Measurements from ENCODE around the gene EID3.
"Not testable (repeated sequence)": the region's sequence is repeated elsewhere in the genome, so short reads cannot be mapped to it uniquely, and the experiment has no call there.

Gene EID3

GRCh38 chr12:104303538-104304151 is at the start of gene EID3:
Gene EID3, plus strand, starts transcription at chr12:104303739. Its CDS starts 196 bp downstream, at chr12:104303935.
- in situ Hi-C loops (cut with HindIII; ENCODE audit: low sequenced_read_pairs), result loop anchor here (25.0 kb wide), 1 partner anchor 91 kb away; the partner anchor contains the start of gene TXNRD1

GRCh38 chr12:104257913-104258472 is 45.5 kb upstream of the EID3 start:
- in situ Hi-C loops (cut with HindIII; ENCODE audit: low sequenced_read_pairs), result no loop called here

GRCh38 chr12:104258476-104259067 is 45.0 kb upstream of the EID3 start:
- in situ Hi-C loops (cut with HindIII; ENCODE audit: low sequenced_read_pairs), result no loop called here

- in situ Hi-C loops (cut with HindIII; ENCODE audit: low sequenced_read_pairs), result no loop called here
Measured at GRCh38 chr12:104263026-104263425, 40.5 kb upstream of the EID3 start.

GRCh38 chr12:104263580-104264358 is 39.8 kb upstream of the EID3 start:
- in situ Hi-C loops (cut with HindIII; ENCODE audit: low sequenced_read_pairs), result no loop called here

GRCh38 chr12:104265436-104265835 is 38.1 kb upstream of the EID3 start:
- in situ Hi-C loops (cut with HindIII; ENCODE audit: low sequenced_read_pairs), result not testable (repeated sequence)

- in situ Hi-C loops (cut with HindIII; ENCODE audit: low sequenced_read_pairs), result no loop called here
Measured at GRCh38 chr12:104272938-104273337, 30.6 kb upstream of the EID3 start.

- in situ Hi-C loops (cut with HindIII; ENCODE audit: low sequenced_read_pairs), result no loop called here
Measured at GRCh38 chr12:104273503-104273902, 30.0 kb upstream of the EID3 start.

GRCh38 chr12:104274811-104275210 is 28.7 kb upstream of the EID3 start:
- in situ Hi-C loops (cut with HindIII; ENCODE audit: low sequenced_read_pairs), result no loop called here

GRCh38 chr12:104275689-104276088 is 27.9 kb upstream of the EID3 start:
- in situ Hi-C loops (cut with HindIII; ENCODE audit: low sequenced_read_pairs), result no loop called here

GRCh38 chr12:104276273-104277131 is 27.0 kb upstream of the EID3 start:
- in situ Hi-C loops (cut with HindIII; ENCODE audit: low sequenced_read_pairs), result no loop called here

- in situ Hi-C loops (cut with HindIII; ENCODE audit: low sequenced_read_pairs), result no loop called here
Measured at GRCh38 chr12:104279164-104279563, 24.4 kb upstream of the EID3 start.

GRCh38 chr12:104280111-104280510 is 23.4 kb upstream of the EID3 start:
- in situ Hi-C loops (cut with HindIII; ENCODE audit: low sequenced_read_pairs), result no loop called here

- in situ Hi-C loops (cut with HindIII; ENCODE audit: low sequenced_read_pairs), result no loop called here
Measured at GRCh38 chr12:104280717-104281458, 22.7 kb upstream of the EID3 start.

- in situ Hi-C loops (cut with HindIII; ENCODE audit: low sequenced_read_pairs), result no loop called here
Measured at GRCh38 chr12:104281636-104282035, 21.9 kb upstream of the EID3 start.

- in situ Hi-C loops (cut with HindIII; ENCODE audit: low sequenced_read_pairs), result no loop called here
Measured at GRCh38 chr12:104282109-104282508, 21.4 kb upstream of the EID3 start.

- in situ Hi-C loops (cut with HindIII; ENCODE audit: low sequenced_read_pairs), result no loop called here
Measured at GRCh38 chr12:104285740-104286515, 17.6 kb upstream of the EID3 start.

GRCh38 chr12:104286516-104287482 is 16.7 kb upstream of the EID3 start:
- in situ Hi-C loops (cut with HindIII; ENCODE audit: low sequenced_read_pairs), result no loop called here

Measured in DLD1 (cell line).